GM21717 (cell line): ENCODE results near the gene LYST.
"Not testable (repeated sequence)": the region's sequence is repeated elsewhere in the genome, so short reads cannot be mapped to it uniquely, and the experiment has no call there.

Experiments used
- ATAC-seq: cut with Tn5 transposase; IDR thresholded peaks from one replicate; pipeline ENCODE4 v1.9.1; 2021; ENCODE audit warnings: mild to moderate bottlenecking, moderate library complexity; ENCODE audit not compliant: unreplicated experiment

Gene LYST

GRCh38 chr1:235642011-235642942, 224.4 kb downstream of the LYST start:
- peak; percentile 70 for ATAC-seq

GRCh38 chr1:235640580-235640979, 226.1 kb downstream of the LYST start:
- no peak for ATAC-seq

GRCh38 chr1:235639226-235640205, 227.2 kb downstream of the LYST start:
- no peak for ATAC-seq

GRCh38 chr1:235638612-235639011, 228.1 kb downstream of the LYST start:
- not testable (repeated sequence) for ATAC-seq

- no peak for ATAC-seq
These were observed 228.8 kb downstream of the LYST start for GRCh38 chr1:235637756-235638534.

- ATAC-seq, result no peak
These were observed 230.6 kb downstream of the LYST start for GRCh38 chr1:235635938-235636662.

- peak; percentile 92 for ATAC-seq
These were observed 234.0 kb downstream of the LYST start for GRCh38 chr1:235632506-235633401.

GRCh38 chr1:235631816-235632215, 234.9 kb downstream of the LYST start:
- ATAC-seq, result no peak

- no peak for ATAC-seq
These were observed 238.2 kb downstream of the LYST start for GRCh38 chr1:235628316-235629005.

- no peak for ATAC-seq
These were observed 240.9 kb downstream of the LYST start for GRCh38 chr1:235625831-235626230.

- no peak for ATAC-seq
These were observed 241.4 kb downstream of the LYST start for GRCh38 chr1:235625340-235625739.

- ATAC-seq, result no peak
These were observed 241.9 kb downstream of the LYST start for GRCh38 chr1:235624721-235625333.

GRCh38 chr1:235622936-235623779, 243.5 kb downstream of the LYST start:
- ATAC-seq, result no peak

GRCh38 chr1:235619149-235619548, 247.6 kb downstream of the LYST start:
- not testable (repeated sequence) for ATAC-seq

GRCh38 chr1:235617808-235618207, 248.9 kb downstream of the LYST start:
- no peak for ATAC-seq

GRCh38 chr1:235617140-235617539, 249.6 kb downstream of the LYST start:
- no peak for ATAC-seq

GRCh38 chr1:235614442-235614954, 252.2 kb downstream of the LYST start:
- ATAC-seq, result no peak
